Ovary (tissue), 3 donors: Measurements from ENCODE around the gene AKAIN1.

Source experiments
- CTCF ChIP-seq, 3 donors: fragments of 450-650 bp in 2 of 3; fragments of 200-600 bp in 1 of 3; IDR thresholded peaks; one replicate each; pipeline versions ENCODE4 v1.5.1 to v1.8.0; 2016 to 2022; ENCODE audit warnings: antibody characterized with exemption in 3 of 3, mild to moderate bottlenecking in 1 of 3
- EP300 ChIP-seq: sonication (generic); formaldehyde crosslinking; IDR thresholded peaks from one replicate; pipeline ENCODE4 v1.6.1; 2017; ENCODE audit warnings: antibody characterized with exemption
- POLR2A ChIP-seq: fragments of 450-650 bp; IDR thresholded peaks from one replicate; pipeline ENCODE4 v1.6.1; 2017; ENCODE audit warnings: antibody characterized with exemption, mild to moderate bottlenecking, moderate library complexity
- donor health status: DM: no; HTN: no; CAD: no.

- no peak for TF ChIP-seq CTCF (IDR thresholded peaks at IDR 0.05)
- TF ChIP-seq POLR2A: no peak
- TF ChIP-seq EP300: no peak
Observed at GRCh38 chr18:5137261-5137660, 59.8 kb downstream of the AKAIN1 start.
